ENCODE data around the gene RTP4. TPM values are rescaled to one million over a fixed set of nuclear protein-coding genes. Genes with fewer than 3 reads are reported as not detected.
A peak's percentile ranks its signal among the peaks of the same experiment; 100 is the strongest.

The RTP4 gene
- total and polyA plus RNA-seq, 2 of the 8 experiments (the other 6 are each of a cell fraction or from before 2014, with no cell fraction given): not detected

DNA sequence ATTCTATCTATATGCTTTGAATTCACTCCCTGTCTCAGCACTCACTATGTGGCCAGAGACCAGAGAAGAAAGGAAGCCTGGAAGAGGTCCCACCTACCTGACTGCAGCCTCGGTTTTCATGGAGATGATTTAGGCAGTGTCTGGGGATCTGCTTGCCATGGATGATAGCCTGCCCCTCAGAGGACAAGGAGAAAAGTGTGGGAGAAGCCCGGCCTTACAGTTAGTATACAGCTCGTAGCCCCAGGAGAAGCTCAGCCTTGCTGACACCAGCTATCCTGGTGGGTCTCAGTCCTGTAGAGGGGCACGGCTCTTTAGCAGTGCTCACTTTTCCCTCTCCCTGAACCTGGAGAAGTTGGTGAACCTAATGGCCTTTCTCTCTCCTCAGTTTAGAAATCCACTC is 25.9 kb upstream of the RTP4 start:
- Histone ChIP-seq H3K79me1 (ENCODE audit: low read depth, low read length) (no peaks in the 10 kb centered on the region), H3K4me1 (replicated peaks in 1 of 4; ENCODE audit: control insufficient read depth in 3 of 4, insufficient read depth in 4 of 4, low read length in 3 of 4) (no peaks in the 10 kb centered on the region), H3K23me2 (ENCODE audit: low read depth, low read length) (no peaks in the 10 kb centered on the region), H3K36me3 (ENCODE audit: control insufficient read depth in 2 of 4, insufficient read depth in 4 of 4, low read length in 3 of 4) (no peaks in the 10 kb centered on the region), H2BK20ac (ENCODE audit: low read length) (0 out of 2 replicates have a peak overlapping the region, but pooled peaks have one; percentile 41), H3K27me3 (replicated peaks in 1 of 4; ENCODE audit: control insufficient read depth in 3 of 4, extremely low read depth in 1 of 4, insufficient read depth in 3 of 4, low read length in 3 of 4) (no peaks in the 10 kb centered on the region), H4K20me1 (replicated peaks in 1 of 2; ENCODE audit: control insufficient read depth in 1 of 2, insufficient read depth in 2 of 2, low read length in 2 of 2) (no peaks in the 10 kb centered on the region), H3K56ac (replicated peaks; ENCODE audit: insufficient read length, low read depth, low read length) (no peak overlapping the region), H2BK15ac (ENCODE audit: low read length) (no peak overlapping the region), H2BK5ac (ENCODE audit: low read depth, low read length) (no peak overlapping the region), H2BK120ac (replicated peaks; ENCODE audit: low read depth, low read length) (no peak overlapping the region), H2BK12ac (ENCODE audit: low read depth, low read length) (0 out of 2 replicates have a peak overlapping the region, but pooled peaks have one; percentile 50), H3K27ac (ENCODE audit: low read depth, low read length) (no peak overlapping the region), H3K4me2 (ENCODE audit: insufficient read depth in 1 of 2, low read depth in 2 of 2, low read length in 2 of 2) (no peak overlapping the region), H2AFZ (ENCODE audit: low read length) (no peak overlapping the region), H3K4me3 (ENCODE audit: extremely low read depth in 1 of 4, insufficient read depth in 2 of 4, low read depth in 3 of 4, low read length in 4 of 4) (no peak overlapping the region), H2AK5ac (ENCODE audit: low read depth, low read length) (no peak overlapping the region), H3K79me2 (ENCODE audit: control insufficient read depth in 1 of 2, insufficient read depth in 2 of 2, low read length in 2 of 2) (no peaks in the 10 kb centered on the region), H4K8ac (ENCODE audit: extremely low read depth, insufficient read depth, low read length) (no peak overlapping the region), H3K14ac (ENCODE audit: insufficient read length) (no peak overlapping the region), H3K9ac (replicated peaks in 1 of 4; ENCODE audit: extremely low read depth in 1 of 4, low read depth in 3 of 4, low read length in 3 of 4) (no peak overlapping the region; a peak in 1 of 7 replicates), H3K23ac (ENCODE audit: insufficient read length) (no peak overlapping the region), H3K4ac (replicated peaks; ENCODE audit: insufficient read length, low read depth, low read length) (no peak overlapping the region), H3K9me3 (ENCODE audit: insufficient read depth in 2 of 2, low read depth in 1 of 2, low read length in 1 of 2) (no peaks in the 10 kb centered on the region), H3K18ac (ENCODE audit: extremely low read depth, low read length) (peak overlapping the region; percentile 19; the same call in 1 of the 2 replicates), H4K91ac (replicated peaks; ENCODE audit: insufficient read length, low read length) (no peak overlapping the region), H4K5ac (ENCODE audit: insufficient read length, low read depth, low read length) (no peak overlapping the region)
- no peak for DNase-seq (ENCODE audit: low read depth in 1 of 2, low spot score in 2 of 2)
- TF ChIP-seq, protein P1, sequence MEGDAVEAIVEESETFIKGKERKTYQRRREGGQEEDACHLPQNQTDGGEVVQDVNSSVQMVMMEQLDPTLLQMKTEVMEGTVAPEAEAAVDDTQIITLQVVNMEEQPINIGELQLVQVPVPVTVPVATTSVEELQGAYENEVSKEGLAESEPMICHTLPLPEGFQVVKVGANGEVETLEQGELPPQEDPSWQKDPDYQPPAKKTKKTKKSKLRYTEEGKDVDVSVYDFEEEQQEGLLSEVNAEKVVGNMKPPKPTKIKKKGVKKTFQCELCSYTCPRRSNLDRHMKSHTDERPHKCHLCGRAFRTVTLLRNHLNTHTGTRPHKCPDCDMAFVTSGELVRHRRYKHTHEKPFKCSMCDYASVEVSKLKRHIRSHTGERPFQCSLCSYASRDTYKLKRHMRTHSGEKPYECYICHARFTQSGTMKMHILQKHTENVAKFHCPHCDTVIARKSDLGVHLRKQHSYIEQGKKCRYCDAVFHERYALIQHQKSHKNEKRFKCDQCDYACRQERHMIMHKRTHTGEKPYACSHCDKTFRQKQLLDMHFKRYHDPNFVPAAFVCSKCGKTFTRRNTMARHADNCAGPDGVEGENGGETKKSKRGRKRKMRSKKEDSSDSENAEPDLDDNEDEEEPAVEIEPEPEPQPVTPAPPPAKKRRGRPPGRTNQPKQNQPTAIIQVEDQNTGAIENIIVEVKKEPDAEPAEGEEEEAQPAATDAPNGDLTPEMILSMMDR (IDR thresholded peaks at IDR 0.05; ENCODE audit: control extremely low read depth in 1 of 3, insufficient read depth in 1 of 3, low read depth in 1 of 3, low read length in 3 of 3): peak in 1 of 3 experiments; percentile 14; a peak in 1 of 4 replicates
- no peak for TF ChIP-seq RXRA (IDR thresholded peaks at IDR 0.05; ENCODE audit: insufficient read depth, low read depth, low read length)
- TF ChIP-seq RBBP5 (IDR thresholded peaks at IDR 0.05; ENCODE audit: borderline replicate concordance, low read depth, low read length): no peak
- TF ChIP-seq TAF1 (IDR thresholded peaks at IDR 0.05; ENCODE audit: low read depth, low read length): no peak
- FAIRE-seq: no peak
- ChIA-PET POLR2A (ENCODE audit: partially characterized antibody) (interaction anchor here (1.1 kb wide), 1 partner anchor 14 kb away, joined by 3 read pairs; no protein-coding TSS in a partner anchor), CTCF (ENCODE audit: partially characterized antibody) (interaction anchor here (0.6 to 3.3 kb wide), 8 partner anchors 13 to 378 kb away, joined by 3 to 7 read pairs (median 3); no protein-coding TSS in a partner anchor)
- 86% methylated on average over 4 of the region's 4 CpGs; no CpG with 5 or more reads in 1 of the 2 experiments for WGBS, 2 experiments (ENCODE audit: extremely low coverage in 1 of 2, insufficient coverage in 1 of 2, insufficient read length in 1 of 2, insufficient replicate concordance in 2 of 2, low coverage in 1 of 2, low lambda C conversion rate in 2 of 2, missing lambda C conversion rate in 1 of 2)
